ENCODE results near the gene KDSR. TPM values are rescaled to one million over a fixed set of nuclear protein-coding genes. Genes with fewer than 3 reads are reported as not detected.
A peak's percentile ranks its signal among the peaks of the same experiment; 100 is the strongest.

The KDSR gene
- polyA plus RNA-seq, 2 of the 4 experiments (the other 2 are of a cell fraction) = 13.6 to 21.2 TPM

GRCh38 chr18:63312019-63312409 lies 55.0 kb downstream of the KDSR start:
- CTCF ChIA-PET = interaction anchor here (0.7 to 1.1 kb wide), 3 partner anchors 11 to 295 kb away, joined by 3 to 4 read pairs (median 3); no protein-coding TSS in a partner anchor
- ATAC-seq = no peak

GRCh38 chr18:63311118-63312018 lies 55.6 kb downstream of the KDSR start:
- POLR2A ChIA-PET = no interaction called here
- no peak overlapping the region for H3K27ac ChIP-seq
- H3K4me2 ChIP-seq = 0 out of 3 replicates have a peak overlapping the region, but pooled peaks have one; percentile 14
- no peaks in the 10 kb centered on the region for H3K9me3 ChIP-seq
- no peaks in the 10 kb centered on the region for H3K4me1 ChIP-seq
- H3K4me3 ChIP-seq = no peak overlapping the region
- ATAC-seq = no peak
- DNase-seq (ENCODE audit: low read depth in 1 of 2, low spot score in 1 of 2) = no peak
- FAIRE-seq = no peak
- CTCF ChIA-PET = interaction anchor here (0.7 kb wide), 2 partner anchors 289 to 295 kb away, joined by 3 to 4 read pairs; no protein-coding TSS in a partner anchor
- 39% methylated on average over 8 of the region's 8 CpGs for WGBS (ENCODE audit: missing lambda C conversion rate)
- TF ChIP-seq SMC3 (IDR thresholded peaks at IDR 0.05) (no peak), NR3C1 (IDR thresholded peaks at IDR 0.05) (no peak), JUNB (IDR thresholded peaks at IDR 0.05) (no peak), GATA3 (IDR thresholded peaks at IDR 0.05; ENCODE audit: borderline replicate concordance) (no peak), RAD21 (conservative IDR thresholded peaks at IDR 0.05 in 1 of 2, IDR thresholded peaks at IDR 0.05 in 1 of 2) (no peak), CHD2 (IDR thresholded peaks at IDR 0.05; ENCODE audit: low read length, partially characterized antibody) (no peak), ESRRA (IDR thresholded peaks at IDR 0.05; ENCODE audit: borderline replicate concordance, low read length) (no peak), REST (IDR thresholded peaks at IDR 0.05) (no peak), POLR2AphosphoS2 (conservative IDR thresholded peaks at IDR 0.05; ENCODE audit: low read length) (no peak), EP300 (IDR thresholded peaks at IDR 0.05) (no peak), CBX2 (IDR thresholded peaks at IDR 0.05; ENCODE audit: borderline replicate concordance, low read depth) (no peak), JUN (IDR thresholded peaks at IDR 0.05) (no peak), HEYL (CRISPR knock-in tag; IDR thresholded peaks at IDR 0.05) (no peak), ELK1 (IDR thresholded peaks at IDR 0.05; ENCODE audit: low read depth, low read length) (no peak), RARB (CRISPR knock-in tag; IDR thresholded peaks at IDR 0.05) (no peak)

More at GRCh38 chr18:63312019-63312409, 55.0 kb downstream of the KDSR start:
- Histone ChIP-seq H3K9me3 (no peaks in the 10 kb centered on the region), H3K4me2 (no peak overlapping the region), H3K27ac (no peak overlapping the region), H3K4me3 (no peak overlapping the region), H3K4me1 (no peaks in the 10 kb centered on the region)
- POLR2A ChIA-PET = no interaction called here
- no peak for TF ChIP-seq HOXB13 (CRISPR knock-in tag; IDR thresholded peaks at IDR 0.05; ENCODE audit: low read depth)
- WGBS (ENCODE audit: missing lambda C conversion rate) = 74% methylated on average over 3 of the region's 3 CpGs
- DNase-seq (ENCODE audit: low read depth in 1 of 2, low spot score in 1 of 2) = no peak
- no peak for FAIRE-seq

GRCh38 chr18:63309422-63309821 lies 57.6 kb downstream of the KDSR start:
- TF ChIP-seq FOSB (CRISPR knock-in tag; IDR thresholded peaks at IDR 0.05) (no peak), BHLHE40 (IDR thresholded peaks at IDR 0.05; ENCODE audit: low read depth, low read length) (no peak), PHF8 (IDR thresholded peaks at IDR 0.05; ENCODE audit: borderline replicate concordance, low read depth) (no peak), MAX (IDR thresholded peaks at IDR 0.05) (no peak)
- ChIA-PET POLR2A (no interaction called here), CTCF (interaction anchor here (0.8 kb wide), 1 partner anchor 12 kb away, joined by 3 read pairs; no protein-coding TSS in a partner anchor)
- FAIRE-seq = no peak
- no peak for ATAC-seq
- Histone ChIP-seq H3K9me3 (no peaks in the 10 kb centered on the region), H3K4me1 (no peaks in the 10 kb centered on the region), H3K27ac (no peak overlapping the region), H3K4me3 (no peak overlapping the region), H3K4me2 (no peak overlapping the region)
- WGBS (ENCODE audit: missing lambda C conversion rate) = 22% methylated on average over 5 of the region's 5 CpGs
- DNase-seq (ENCODE audit: low read depth in 1 of 2, low spot score in 1 of 2) = no peak

Measured in A549 (cell line).